PC-3 (cell line): Measurements from ENCODE around the gene CYTH2. TPM values are rescaled to one million over a fixed set of nuclear protein-coding genes. Genes with fewer than 3 reads are reported as not detected.

Experiments used
- ATAC-seq: fragments of 200-7000 bp; cut with Tn5 transposase; 2 replicates; pipeline ENCODE4 v1.9.1; 2020; ENCODE audit warnings: mild to moderate bottlenecking, moderate library complexity
- BruUV-seq: library from RNA; stranded (reverse); fragments of 400-500 nt; replicated peaks from 2 replicates; lab custom pipeline; 2021; lab: Mats Ljungman, UMichigan
- CTCF ChIA-PET: fragments of 300-600 bp; sonication (Branson Sonifier 250); formaldehyde crosslinking; loops from one replicate; lab custom pipeline; 2022; ENCODE audit warnings: antibody characterized with exemption; lab: Charles Lee
- POLR2A ChIA-PET: fragments of 300-600 bp; sonication (Branson Sonifier 250); formaldehyde crosslinking; loops from one replicate; lab custom pipeline; 2022; ENCODE audit warnings: antibody characterized with exemption; ENCODE audit not compliant: unreplicated experiment; lab: Charles Lee
- DNase-seq: peaks from one replicate; pipeline ENCODE4 v3.0.0-alpha.2; 2015
- H2AFZ ChIP-seq: fragments of 300-600 bp; sonication (generic); 2 replicates; pipeline ENCODE4 v1.6.0; 2016; ENCODE audit warnings: antibody characterized with exemption, low read length
- H3F3A ChIP-seq: fragments of 300-600 bp; sonication (generic); one replicate; pipeline ENCODE4 v1.6.0; 2017; ENCODE audit warnings: antibody characterized with exemption, low read length, control low read depth, mild to moderate bottlenecking; ENCODE audit not compliant: unreplicated experiment
- H3K27ac ChIP-seq: fragments of 300-600 bp; sonication (generic); 2 replicates; pipeline ENCODE4 v1.5.1; 2016; ENCODE audit warnings: mild to moderate bottlenecking, low read length
- H3K27me3 ChIP-seq: fragments of 300-600 bp; sonication (generic); 2 replicates; pipeline ENCODE4 v1.6.1; 2016; ENCODE audit warnings: low read length, mixed read lengths
- H3K36me3 ChIP-seq: fragments of 300-600 bp; sonication (generic); 2 replicates; pipeline ENCODE4 v1.6.1; 2016; ENCODE audit warnings: low read depth, mixed run types, low read length, mixed read lengths
- H3K4me1 ChIP-seq: fragments of 300-600 bp; sonication (generic); 2 replicates; pipeline ENCODE4 v1.5.1; 2016; ENCODE audit warnings: low read length; ENCODE audit not compliant: insufficient read depth
- H3K4me2 ChIP-seq: fragments of 300-600 bp; sonication (generic); 2 replicates; pipeline ENCODE4 v1.6.0; 2016; ENCODE audit warnings: low read length
- H3K4me3 ChIP-seq: fragments of 300-600 bp; sonication (generic); 2 replicates; pipeline ENCODE4 v1.5.1; 2016; ENCODE audit warnings: mild to moderate bottlenecking, low read length, mixed read lengths
- H3K79me2 ChIP-seq: fragments of 300-600 bp; sonication (generic); 2 replicates; pipeline ENCODE4 v1.6.1; 2017; ENCODE audit warnings: low read length, mixed read lengths
- H3K9ac ChIP-seq: fragments of 300-600 bp; sonication (generic); 2 replicates; pipeline ENCODE4 v1.6.0; 2016; ENCODE audit warnings: mild to moderate bottlenecking, low read length
- H3K9me2 ChIP-seq: fragments of 300-600 bp; sonication (generic); replicated peaks from 2 replicates; pipeline ENCODE4 v1.6.1; 2016; ENCODE audit warnings: mixed run types, low read length, mixed read lengths
- H3K9me3 ChIP-seq: fragments of 300-600 bp; sonication (generic); 2 replicates; pipeline ENCODE4 v1.6.1; 2016; ENCODE audit warnings: low read length, mixed read lengths
- H4K20me1 ChIP-seq: fragments of 300-600 bp; sonication (generic); 2 replicates; pipeline ENCODE4 v1.6.1; 2016; ENCODE audit warnings: low read length, mixed read lengths
- EZH2 ChIP-seq: fragments of 300-600 bp; sonication (generic); IDR thresholded peaks from one replicate; pipeline ENCODE4 v1.6.1; 2017; ENCODE audit warnings: antibody characterized with exemption, mild to moderate bottlenecking, low read length; ENCODE audit not compliant: unreplicated experiment
- EZH2phosphoT487 ChIP-seq: fragments of 300-600 bp; sonication (generic); IDR thresholded peaks from 2 replicates; pipeline ENCODE4 v1.6.1; 2018; ENCODE audit warnings: mild to moderate bottlenecking, antibody characterized with exemption, low read length, borderline replicate concordance
- intact Hi-C: fragments of 100-400 bp; cut with micrococcal nuclease; formaldehyde crosslinking; loops from 2 replicates; pipeline ENCODE4 v1.9.0; 2023
- total RNA-seq: library from RNA; depleted of rRNA; stranded (reverse); fragments of >200 nt; gene quantifications from 2 replicates; pipeline ENCODE4 v1.2.3, GENCODE V29; 2014
- TF ChIP-seq, protein P1 (sequence below): fragments of 300-600 bp; sonication (generic); conservative IDR thresholded peaks from 2 replicates; pipeline ENCODE4 v1.5.1; 2017; ENCODE audit warnings: antibody characterized with exemption, low read depth, mild to moderate bottlenecking, low read length

The CYTH2 gene
- total RNA-seq, 1 experiment from 2014 or later, result 50.5 TPM

DNA sequence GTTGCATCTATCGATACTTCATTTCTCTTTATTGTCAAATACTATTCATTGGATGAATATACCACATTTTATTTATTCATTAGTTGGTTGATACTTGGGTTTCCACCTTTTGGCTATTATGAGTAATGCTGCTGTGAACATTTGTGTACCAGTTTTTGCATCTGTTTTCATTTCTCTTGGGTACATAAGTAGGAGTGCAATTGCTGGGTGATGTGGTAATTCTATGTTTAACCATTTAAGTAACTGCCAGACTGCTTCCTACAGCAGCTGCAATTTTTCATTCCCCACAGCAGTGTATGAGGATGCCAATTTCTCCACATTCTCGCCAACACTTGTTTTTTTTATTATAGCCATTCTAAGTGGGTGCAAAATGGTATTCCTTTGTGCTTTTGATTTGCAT, 11.2 kb upstream of the CYTH2 start:
- DNase-seq (no peak), ATAC-seq (no peak)
- H3K27ac ChIP-seq, result no peak overlapping the region
- CTCF ChIA-PET, result no interaction called here
- H3K4me2 ChIP-seq, result no peak overlapping the region
- H3K9ac ChIP-seq, result no peak overlapping the region
- H3K9me3 ChIP-seq, result no peaks in the 10 kb centered on the region
- no peaks in the 10 kb centered on the region for H3K9me2 ChIP-seq
- intact Hi-C loops, result no loop called here
- H3K4me3 ChIP-seq, result no peak overlapping the region
- POLR2A ChIA-PET, result no interaction called here
- H3K27me3 ChIP-seq, result no peaks in the 10 kb centered on the region
- H2AFZ ChIP-seq, result no peak overlapping the region
- H3K36me3 ChIP-seq, result peaks cover 2% of the 10 kb centered on the region; the same call in 1 of the 2 replicates
- peaks cover 6% of the 10 kb centered on the region; the same call in 1 of the 2 replicates for H3K79me2 ChIP-seq
- no peaks in the 10 kb centered on the region for H3F3A ChIP-seq
- no peaks in the 10 kb centered on the region for H3K4me1 ChIP-seq
- TF ChIP-seq, protein P1, sequence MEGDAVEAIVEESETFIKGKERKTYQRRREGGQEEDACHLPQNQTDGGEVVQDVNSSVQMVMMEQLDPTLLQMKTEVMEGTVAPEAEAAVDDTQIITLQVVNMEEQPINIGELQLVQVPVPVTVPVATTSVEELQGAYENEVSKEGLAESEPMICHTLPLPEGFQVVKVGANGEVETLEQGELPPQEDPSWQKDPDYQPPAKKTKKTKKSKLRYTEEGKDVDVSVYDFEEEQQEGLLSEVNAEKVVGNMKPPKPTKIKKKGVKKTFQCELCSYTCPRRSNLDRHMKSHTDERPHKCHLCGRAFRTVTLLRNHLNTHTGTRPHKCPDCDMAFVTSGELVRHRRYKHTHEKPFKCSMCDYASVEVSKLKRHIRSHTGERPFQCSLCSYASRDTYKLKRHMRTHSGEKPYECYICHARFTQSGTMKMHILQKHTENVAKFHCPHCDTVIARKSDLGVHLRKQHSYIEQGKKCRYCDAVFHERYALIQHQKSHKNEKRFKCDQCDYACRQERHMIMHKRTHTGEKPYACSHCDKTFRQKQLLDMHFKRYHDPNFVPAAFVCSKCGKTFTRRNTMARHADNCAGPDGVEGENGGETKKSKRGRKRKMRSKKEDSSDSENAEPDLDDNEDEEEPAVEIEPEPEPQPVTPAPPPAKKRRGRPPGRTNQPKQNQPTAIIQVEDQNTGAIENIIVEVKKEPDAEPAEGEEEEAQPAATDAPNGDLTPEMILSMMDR, result no peak
- TF ChIP-seq EZH2, result no peak
- BruUV-seq, result no TSS peak
- no peaks in the 10 kb centered on the region for H4K20me1 ChIP-seq

DNA sequence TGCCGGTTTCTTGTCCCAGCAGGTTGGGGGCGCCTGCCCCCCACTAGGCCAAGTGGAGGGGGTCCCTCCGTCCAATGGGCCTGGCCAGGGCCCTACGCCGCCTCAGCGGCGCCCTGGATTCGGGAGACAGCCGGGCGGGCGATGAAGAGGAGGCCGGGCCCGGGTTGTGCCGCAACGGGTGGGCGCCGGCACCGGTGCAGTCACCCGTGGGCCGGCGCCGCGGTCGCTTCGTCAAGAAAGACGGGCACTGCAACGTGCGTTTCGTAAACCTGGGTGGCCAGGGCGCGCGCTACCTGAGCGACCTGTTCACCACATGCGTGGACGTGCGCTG, 7.6 kb upstream of the CYTH2 start:
- H3F3A ChIP-seq, result no peaks in the 10 kb centered on the region
- H3K36me3 ChIP-seq, result no peaks in the 10 kb centered on the region; the same call in 1 of the 2 replicates
- no peak overlapping the region for H3K9ac ChIP-seq
- no peaks in the 10 kb centered on the region for H3K9me3 ChIP-seq
- no peak overlapping the region for H3K27ac ChIP-seq
- CTCF ChIA-PET, result no interaction called here
- intact Hi-C loops, result no loop called here
- DNase-seq (no peak), ATAC-seq (no peak)
- no TSS peak for BruUV-seq
- no peak overlapping the region for H3K4me2 ChIP-seq
- H2AFZ ChIP-seq, result no peak overlapping the region
- no peaks in the 10 kb centered on the region for H4K20me1 ChIP-seq
- no peak overlapping the region for H3K4me3 ChIP-seq
- H3K9me2 ChIP-seq, result no peaks in the 10 kb centered on the region
- H3K27me3 ChIP-seq, result no peaks in the 10 kb centered on the region
- peaks cover 3% of the 10 kb centered on the region; the same call in 1 of the 2 replicates for H3K4me1 ChIP-seq
- no peaks in the 10 kb centered on the region for H3K79me2 ChIP-seq
- POLR2A ChIA-PET, result no interaction called here
- TF ChIP-seq, protein P1, result no peak
- TF ChIP-seq EZH2, result no peak
- no peak for TF ChIP-seq EZH2phosphoT487

DNA sequence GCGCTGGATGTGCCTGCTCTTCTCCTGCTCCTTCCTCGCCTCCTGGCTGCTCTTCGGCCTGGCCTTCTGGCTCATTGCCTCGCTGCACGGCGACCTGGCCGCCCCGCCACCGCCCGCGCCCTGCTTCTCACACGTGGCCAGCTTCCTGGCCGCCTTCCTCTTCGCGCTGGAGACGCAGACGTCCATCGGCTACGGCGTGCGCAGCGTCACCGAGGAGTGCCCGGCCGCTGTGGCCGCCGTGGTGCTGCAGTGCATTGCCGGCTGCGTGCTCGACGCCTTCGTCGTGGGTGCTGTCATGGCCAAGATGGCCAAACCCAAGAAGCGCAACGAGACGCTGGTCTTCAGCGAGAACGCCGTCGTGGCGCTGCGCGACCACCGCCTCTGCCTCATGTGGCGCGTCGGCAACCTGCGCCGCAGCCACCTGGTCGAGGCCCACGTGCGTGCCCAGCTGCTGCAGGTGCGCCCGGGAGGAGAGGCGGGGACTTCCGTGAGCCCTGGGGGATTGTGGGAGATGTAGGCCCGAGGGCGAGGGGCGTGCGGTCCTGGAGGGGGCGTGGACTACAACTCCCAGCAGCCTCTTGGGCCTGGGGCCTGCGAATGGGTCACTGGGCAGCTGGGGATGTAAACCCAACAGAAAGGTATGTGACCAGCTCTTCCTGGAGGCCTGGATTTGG, 7.0 kb upstream of the CYTH2 start:
- no peak overlapping the region for H3K27ac ChIP-seq
- H3F3A ChIP-seq, result no peaks in the 10 kb centered on the region
- no peaks in the 10 kb centered on the region for H4K20me1 ChIP-seq
- TF ChIP-seq EZH2 (no peak), EZH2phosphoT487 (no peak)
- TF ChIP-seq, protein P1, result no peak
- H3K4me1 ChIP-seq, result peaks cover 4% of the 10 kb centered on the region; the same call in 1 of the 2 replicates
- DNase-seq, result no peak
- no peaks in the 10 kb centered on the region for H3K9me3 ChIP-seq
- POLR2A ChIA-PET, result no interaction called here
- H2AFZ ChIP-seq, result no peak overlapping the region
- H3K9ac ChIP-seq, result no peak overlapping the region
- H3K4me3 ChIP-seq, result no peak overlapping the region
- H3K4me2 ChIP-seq, result no peak overlapping the region
- no peak for ATAC-seq
- no peaks in the 10 kb centered on the region for H3K79me2 ChIP-seq
- intact Hi-C loops, result no loop called here
- no peaks in the 10 kb centered on the region; the same call in 1 of the 2 replicates for H3K36me3 ChIP-seq
- CTCF ChIA-PET, result no interaction called here
- no TSS peak for BruUV-seq
- no peaks in the 10 kb centered on the region for H3K9me2 ChIP-seq
- H3K27me3 ChIP-seq, result no peaks in the 10 kb centered on the region
